OCI-LY1 (cell line): ENCODE measurements around the gene PRKCE.

Experiments used
- EZH2 ChIP-seq: fragments of 200-600 bp; sonication (generic), shearing (Covaris generic); IDR thresholded peaks from 2 replicates; pipeline ENCODE4 v1.8.0; 2017; ENCODE audit warnings: borderline replicate concordance, mixed run types, mild to moderate bottlenecking, antibody characterized with exemption, low read length, moderate library complexity, mixed read lengths
- TF ChIP-seq, protein P1 (sequence below): fragments of 200-600 bp; sonication (generic), shearing (Covaris generic); IDR thresholded peaks from 2 replicates; pipeline ENCODE4 v1.5.1; 2017; ENCODE audit warnings: mild to moderate bottlenecking, antibody characterized with exemption, low read length, moderate library complexity, mixed read lengths

DNA sequence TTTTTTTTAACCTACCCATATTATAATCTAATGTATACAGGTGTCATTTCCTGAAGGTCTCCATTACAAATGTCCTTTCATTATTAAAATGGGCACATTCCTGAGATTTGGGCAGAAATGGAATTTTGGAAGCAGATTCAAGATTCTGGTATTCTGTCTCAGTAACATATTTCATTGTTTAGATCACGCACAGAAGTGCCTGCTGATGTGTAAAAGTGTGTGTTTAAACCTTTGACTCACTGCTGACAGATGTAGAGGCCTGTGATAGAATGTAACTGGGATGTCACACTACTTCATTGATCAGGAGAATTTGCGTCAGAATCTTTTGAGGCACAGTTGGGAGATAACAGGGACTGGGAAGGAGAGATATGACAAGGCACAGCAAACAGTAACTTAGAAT, 368.9 kb downstream of the PRKCE start:
- TF ChIP-seq, protein P1, sequence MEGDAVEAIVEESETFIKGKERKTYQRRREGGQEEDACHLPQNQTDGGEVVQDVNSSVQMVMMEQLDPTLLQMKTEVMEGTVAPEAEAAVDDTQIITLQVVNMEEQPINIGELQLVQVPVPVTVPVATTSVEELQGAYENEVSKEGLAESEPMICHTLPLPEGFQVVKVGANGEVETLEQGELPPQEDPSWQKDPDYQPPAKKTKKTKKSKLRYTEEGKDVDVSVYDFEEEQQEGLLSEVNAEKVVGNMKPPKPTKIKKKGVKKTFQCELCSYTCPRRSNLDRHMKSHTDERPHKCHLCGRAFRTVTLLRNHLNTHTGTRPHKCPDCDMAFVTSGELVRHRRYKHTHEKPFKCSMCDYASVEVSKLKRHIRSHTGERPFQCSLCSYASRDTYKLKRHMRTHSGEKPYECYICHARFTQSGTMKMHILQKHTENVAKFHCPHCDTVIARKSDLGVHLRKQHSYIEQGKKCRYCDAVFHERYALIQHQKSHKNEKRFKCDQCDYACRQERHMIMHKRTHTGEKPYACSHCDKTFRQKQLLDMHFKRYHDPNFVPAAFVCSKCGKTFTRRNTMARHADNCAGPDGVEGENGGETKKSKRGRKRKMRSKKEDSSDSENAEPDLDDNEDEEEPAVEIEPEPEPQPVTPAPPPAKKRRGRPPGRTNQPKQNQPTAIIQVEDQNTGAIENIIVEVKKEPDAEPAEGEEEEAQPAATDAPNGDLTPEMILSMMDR: no peak
- TF ChIP-seq EZH2: no peak
